ENCODE data around the gene ABCA4. TPM values are rescaled to one million over a fixed set of nuclear protein-coding genes. Genes with fewer than 3 reads are reported as not detected.

Gene ABCA4
- total RNA-seq, 2 donors from 2014 or later: 2.0 to 3.7 TPM

DNA sequence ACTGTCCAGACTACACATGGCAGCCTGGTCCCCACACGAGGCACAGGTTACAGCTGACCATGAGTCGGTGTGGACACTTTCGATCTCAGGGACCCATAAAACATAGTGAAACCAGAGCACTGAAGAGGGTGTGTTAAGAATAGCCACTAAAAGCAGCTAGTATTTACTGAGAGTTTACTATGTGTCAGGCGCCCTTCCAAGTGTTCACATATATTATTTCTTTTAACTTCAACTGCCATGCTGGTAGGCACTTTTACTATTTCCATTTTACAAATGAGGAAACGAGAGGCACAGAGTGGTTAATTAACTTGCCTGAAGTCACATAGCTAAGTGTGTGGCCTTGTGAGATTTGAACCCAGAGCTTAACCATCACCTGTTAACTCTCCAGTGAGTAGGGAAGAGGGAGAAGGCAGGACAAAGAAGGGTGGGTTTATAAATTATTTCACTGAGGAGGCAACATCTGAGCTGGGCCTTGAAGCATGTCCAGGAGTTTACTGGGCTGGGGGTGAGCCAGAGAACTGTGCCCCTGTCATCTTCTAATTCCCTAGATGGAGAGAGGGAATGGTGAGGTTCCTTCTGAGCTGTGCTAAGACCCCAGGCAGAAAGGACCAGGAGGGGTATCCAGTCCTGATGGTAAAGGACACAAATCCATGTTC, 20.7 kb downstream of the ABCA4 start:
- no peaks in the 10 kb centered on the region for H3K9me3 ChIP-seq
- no peaks in the 10 kb centered on the region for H3K36me3 ChIP-seq
- TF ChIP-seq, protein P1, sequence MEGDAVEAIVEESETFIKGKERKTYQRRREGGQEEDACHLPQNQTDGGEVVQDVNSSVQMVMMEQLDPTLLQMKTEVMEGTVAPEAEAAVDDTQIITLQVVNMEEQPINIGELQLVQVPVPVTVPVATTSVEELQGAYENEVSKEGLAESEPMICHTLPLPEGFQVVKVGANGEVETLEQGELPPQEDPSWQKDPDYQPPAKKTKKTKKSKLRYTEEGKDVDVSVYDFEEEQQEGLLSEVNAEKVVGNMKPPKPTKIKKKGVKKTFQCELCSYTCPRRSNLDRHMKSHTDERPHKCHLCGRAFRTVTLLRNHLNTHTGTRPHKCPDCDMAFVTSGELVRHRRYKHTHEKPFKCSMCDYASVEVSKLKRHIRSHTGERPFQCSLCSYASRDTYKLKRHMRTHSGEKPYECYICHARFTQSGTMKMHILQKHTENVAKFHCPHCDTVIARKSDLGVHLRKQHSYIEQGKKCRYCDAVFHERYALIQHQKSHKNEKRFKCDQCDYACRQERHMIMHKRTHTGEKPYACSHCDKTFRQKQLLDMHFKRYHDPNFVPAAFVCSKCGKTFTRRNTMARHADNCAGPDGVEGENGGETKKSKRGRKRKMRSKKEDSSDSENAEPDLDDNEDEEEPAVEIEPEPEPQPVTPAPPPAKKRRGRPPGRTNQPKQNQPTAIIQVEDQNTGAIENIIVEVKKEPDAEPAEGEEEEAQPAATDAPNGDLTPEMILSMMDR (IDR thresholded peaks at IDR 0.05): no peak
- DNase-seq (ENCODE audit: low spot score): no peak
- peaks cover 6 to 21% of the 10 kb centered on the region in 2 donors for H3K4me1 ChIP-seq (ENCODE audit: control insufficient read depth in 1 of 2, low read depth in 2 of 2)
- no peak for ATAC-seq (ENCODE audit: insufficient number of reproducible peaks, low FRiP score, low read depth)
- H3K4me3 ChIP-seq: no peak overlapping the region
- no peak overlapping the region for H3K27ac ChIP-seq
- H3K27me3 ChIP-seq (replicated peaks; ENCODE audit: insufficient read depth): no peaks in the 10 kb centered on the region

DNA sequence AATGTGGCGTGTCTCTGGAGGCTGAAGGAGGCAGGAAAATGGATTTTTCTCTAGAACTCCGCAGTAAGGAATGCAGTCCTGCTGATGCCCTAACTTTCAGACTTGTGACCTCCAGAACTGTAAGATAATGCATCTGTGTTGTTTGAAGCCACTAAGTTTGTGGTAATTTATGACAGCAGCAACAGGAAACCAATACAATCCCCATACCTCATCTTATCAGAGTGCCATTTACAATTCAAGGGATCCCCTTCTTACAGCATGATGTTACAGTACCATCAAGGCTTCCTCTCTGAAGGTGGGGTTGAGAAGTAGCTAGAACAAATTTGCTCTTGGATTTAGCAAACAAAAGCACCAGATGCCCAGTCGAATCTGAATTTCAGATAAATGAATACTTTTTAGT, 21.6 kb downstream of the ABCA4 start:
- DNase-seq (ENCODE audit: low spot score) (no peak), ATAC-seq (ENCODE audit: insufficient number of reproducible peaks, low FRiP score, low read depth) (no peak)
- Histone ChIP-seq H3K9me3 (no peaks in the 10 kb centered on the region), H3K4me1 (ENCODE audit: control insufficient read depth in 1 of 2, low read depth in 2 of 2) (peaks cover 11 to 30% of the 10 kb centered on the region in 2 donors), H3K27me3 (replicated peaks; ENCODE audit: insufficient read depth) (no peaks in the 10 kb centered on the region), H3K27ac (no peak overlapping the region), H3K36me3 (no peaks in the 10 kb centered on the region), H3K4me3 (no peak overlapping the region)
- TF ChIP-seq, protein P1 (IDR thresholded peaks at IDR 0.05): no peak

DNA sequence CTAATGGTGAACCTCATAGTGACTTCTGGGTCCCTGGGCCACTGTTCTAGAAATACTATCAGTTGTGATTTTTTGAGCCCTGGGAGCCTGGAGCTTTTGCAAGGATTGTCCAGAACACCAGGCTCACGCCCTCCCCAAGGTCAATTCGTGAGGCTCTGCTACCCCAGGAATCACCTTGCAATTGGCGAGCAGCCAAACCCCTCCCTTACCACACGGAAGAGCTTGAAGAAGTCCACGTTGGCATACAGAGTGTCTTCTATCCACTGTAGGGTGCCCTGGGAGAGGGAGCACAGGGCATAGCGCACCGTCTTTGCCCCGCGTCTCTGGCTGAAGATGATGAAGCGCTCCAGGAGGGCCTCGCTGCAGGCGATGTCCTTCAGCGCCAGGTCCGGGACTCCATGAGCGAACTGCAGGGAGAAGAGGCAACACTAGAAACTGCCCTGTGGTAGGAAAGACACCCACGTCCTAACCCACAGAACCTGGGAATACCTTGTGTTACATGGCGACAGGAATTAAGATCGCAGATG, 22.3 kb downstream of the ABCA4 start:
- Histone ChIP-seq H3K9me3 (no peaks in the 10 kb centered on the region), H3K4me3 (no peak overlapping the region), H3K4me1 (ENCODE audit: control insufficient read depth in 1 of 2, low read depth in 2 of 2) (peaks cover 18 to 37% of the 10 kb centered on the region in 2 donors), H3K27ac (no peak overlapping the region), H3K36me3 (no peaks in the 10 kb centered on the region), H3K27me3 (replicated peaks; ENCODE audit: insufficient read depth) (no peaks in the 10 kb centered on the region)
- TF ChIP-seq, protein P1 (IDR thresholded peaks at IDR 0.05): no peak
- DNase-seq (ENCODE audit: low spot score) (no peak), ATAC-seq (ENCODE audit: insufficient number of reproducible peaks, low FRiP score, low read depth) (no peak)

DNA sequence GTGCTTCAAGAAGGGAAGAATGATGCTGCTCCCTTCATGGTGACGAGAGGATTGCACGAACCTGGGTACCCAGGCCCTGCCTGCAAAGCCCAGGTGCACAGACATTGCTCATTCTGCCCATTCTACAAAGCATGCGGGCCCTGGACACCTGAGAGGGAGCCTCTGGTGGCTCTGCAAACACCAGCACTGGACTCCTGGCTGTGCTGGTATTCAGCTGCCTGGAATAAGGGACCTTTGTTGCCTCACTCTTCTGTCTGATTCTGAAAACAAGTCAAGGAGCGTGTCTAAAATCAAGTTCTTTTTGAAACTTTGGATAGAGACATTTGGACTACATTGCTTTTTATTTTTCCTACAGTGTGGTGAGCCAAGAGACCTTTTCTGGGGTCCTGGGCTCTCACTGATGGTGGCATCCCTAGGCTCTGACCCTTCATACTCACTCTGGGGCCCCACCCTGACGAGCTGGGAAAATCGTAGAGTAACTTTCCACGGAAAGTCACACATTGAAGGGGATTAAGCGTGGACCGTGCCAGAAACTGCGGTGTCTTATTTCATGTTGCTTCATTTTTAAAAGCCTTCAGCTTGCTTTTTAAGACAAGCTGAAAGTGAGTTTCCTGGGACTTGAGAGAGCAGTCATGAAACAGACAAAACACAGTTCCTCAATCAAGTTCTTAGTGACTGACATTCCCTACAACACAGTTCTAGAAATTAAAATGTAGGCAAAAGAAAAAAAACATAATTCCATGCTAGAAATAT, 24.0 kb downstream of the ABCA4 start:
- TF ChIP-seq, protein P1 (IDR thresholded peaks at IDR 0.05): no peak
- Histone ChIP-seq H3K4me3 (no peak overlapping the region), H3K36me3 (no peaks in the 10 kb centered on the region), H3K27me3 (replicated peaks; ENCODE audit: insufficient read depth) (no peaks in the 10 kb centered on the region), H3K27ac (peak overlapping the region; percentile 69 to 72), H3K4me1 (ENCODE audit: control insufficient read depth in 1 of 2, low read depth in 2 of 2) (peaks cover 21 to 45% of the 10 kb centered on the region in 2 donors), H3K9me3 (no peaks in the 10 kb centered on the region)
- DNase-seq (ENCODE audit: low spot score): no peak
- no peak for ATAC-seq (ENCODE audit: insufficient number of reproducible peaks, low FRiP score, low read depth)

DNA sequence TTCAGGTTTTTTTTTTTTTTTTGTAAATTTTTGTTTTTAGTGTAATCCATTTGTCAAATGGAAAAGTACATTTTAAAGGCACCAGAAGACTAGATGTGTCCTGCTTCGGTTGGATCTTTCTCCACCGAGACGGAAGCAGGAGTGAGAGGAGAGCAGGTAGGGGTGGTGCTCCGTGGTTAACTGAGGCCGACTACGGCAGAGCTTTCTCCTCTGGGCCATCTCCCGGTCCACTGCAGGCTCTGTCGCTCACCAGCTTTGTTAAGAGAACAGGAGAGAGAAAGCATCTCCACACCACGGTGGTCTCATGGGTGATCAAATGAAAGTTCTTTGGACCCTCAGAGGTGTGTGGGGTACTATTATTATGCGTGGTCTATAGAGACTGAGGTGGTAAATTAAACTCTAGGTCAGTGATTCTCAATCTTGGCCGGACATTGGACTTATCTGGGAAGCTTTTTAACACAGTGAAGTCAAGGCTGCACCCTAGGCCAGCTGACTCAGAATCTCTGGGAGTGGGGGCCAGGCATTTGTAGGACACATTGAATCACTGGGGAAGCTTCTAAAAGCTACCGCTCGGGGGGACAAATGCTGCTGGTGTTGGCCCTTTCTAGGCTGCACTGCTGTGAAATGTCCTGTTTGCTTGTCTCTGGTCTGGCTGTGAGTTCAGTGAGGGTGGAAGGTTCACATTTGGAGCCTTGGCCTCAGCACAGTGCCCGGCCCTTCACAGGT, 25.0 kb downstream of the ABCA4 start:
- ATAC-seq (ENCODE audit: insufficient number of reproducible peaks, low FRiP score, low read depth): no peak
- H3K4me1 ChIP-seq (ENCODE audit: control insufficient read depth in 1 of 2, low read depth in 2 of 2): peaks cover 21 to 50% of the 10 kb centered on the region in 2 donors

More for the DNA sequence above, 25.0 kb downstream of the ABCA4 start:
- TF ChIP-seq, protein P1 (IDR thresholded peaks at IDR 0.05): no peak
- Histone ChIP-seq H3K4me3 (peak overlapping the region; percentile 38), H3K36me3 (no peaks in the 10 kb centered on the region), H3K27me3 (replicated peaks; ENCODE audit: insufficient read depth) (no peaks in the 10 kb centered on the region), H3K9me3 (no peaks in the 10 kb centered on the region), H3K27ac (peak overlapping the region; percentile 69 to 72)
- peak; percentile 16 for DNase-seq (ENCODE audit: low spot score)

Data from thoracic aorta (tissue), 2 donors.